ENCODE data around the gene TMEM40.

TMEM40 gene, protein sequence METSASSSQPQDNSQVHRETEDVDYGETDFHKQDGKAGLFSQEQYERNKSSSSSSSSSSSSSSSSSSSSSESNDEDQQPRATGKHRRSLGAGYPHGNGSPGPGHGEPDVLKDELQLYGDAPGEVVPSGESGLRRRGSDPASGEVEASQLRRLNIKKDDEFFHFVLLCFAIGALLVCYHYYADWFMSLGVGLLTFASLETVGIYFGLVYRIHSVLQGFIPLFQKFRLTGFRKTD

DNA sequence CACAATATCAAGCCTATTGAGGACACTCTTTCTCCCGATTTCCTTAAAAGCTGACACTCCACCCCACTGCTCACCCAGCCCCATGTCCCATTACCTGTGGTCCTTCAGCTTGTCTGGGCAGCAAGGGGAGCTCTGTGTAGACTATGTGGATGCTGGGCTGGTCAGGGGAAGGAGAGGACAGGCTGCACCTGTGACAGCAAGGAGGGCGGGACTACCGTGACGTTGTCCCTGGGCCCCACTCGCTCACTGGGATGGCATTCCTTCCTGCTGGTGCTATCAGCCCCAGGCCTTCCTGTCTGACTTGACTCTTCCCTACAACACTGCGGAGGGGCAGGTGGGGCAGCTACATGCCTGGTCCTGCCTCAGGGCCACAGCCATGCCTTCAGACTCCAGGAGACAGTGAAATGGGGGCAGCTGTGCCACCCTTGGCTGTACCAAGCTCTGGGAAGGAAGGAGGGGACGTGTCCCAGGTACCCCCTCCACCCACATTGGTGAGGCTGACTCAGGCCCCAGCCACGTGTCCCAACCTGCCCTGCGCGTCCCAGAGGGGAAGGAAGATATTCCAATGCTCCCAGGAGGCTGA lies at the start of gene TMEM40:
TSS of gene TMEM40 (minus strand) at position 163 of the 583 bp plus-strand sequence. CDS start 9,427 bp downstream, outside the sequence.
- Mint-ChIP-seq H3K36me3 (ENCODE audit: low read depth) (no peaks in the 10 kb centered on the region), H3K9me3 (no peaks in the 10 kb centered on the region), H3K4me3 (no peak within 1 kb of the TSS), H3K4me1 (peaks cover 15% of the 10 kb centered on the region), H3K27ac (no peak within 1 kb of the TSS), H3K27me3 (peaks cover 13% of the 10 kb centered on the region)
- no peak for ATAC-seq
- no peak for DNase-seq

DNA sequence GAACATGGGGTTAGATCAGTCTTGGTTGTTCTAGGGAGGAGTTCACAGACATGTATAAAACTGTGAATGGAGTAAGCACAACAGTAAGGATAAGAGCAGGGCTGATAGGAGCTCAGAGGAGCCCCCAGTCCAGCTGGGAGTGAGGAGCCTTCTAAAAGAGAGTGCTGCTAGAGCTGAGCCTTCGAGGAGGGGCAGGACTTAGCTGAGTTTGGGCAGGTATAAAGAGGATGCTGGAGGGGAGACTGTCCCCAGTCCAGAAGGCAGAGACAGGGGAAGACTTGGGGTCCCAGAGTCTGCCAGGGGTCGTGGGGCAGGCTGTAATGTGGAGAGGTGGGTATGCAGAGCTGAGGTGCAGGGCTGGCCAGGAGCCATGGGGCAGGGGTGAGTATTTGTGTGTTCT lies 49.5 kb upstream of the TMEM40 start:
- H3K27ac Mint-ChIP-seq, result no peak overlapping the region
- H3K9me3 Mint-ChIP-seq, result no peaks in the 10 kb centered on the region
- H3K27me3 Mint-ChIP-seq, result no peaks in the 10 kb centered on the region
- no peak overlapping the region for H3K4me3 Mint-ChIP-seq
- ATAC-seq, result no peak
- DNase-seq, result no peak
- H3K4me1 Mint-ChIP-seq, result peaks cover 9% of the 10 kb centered on the region
- no peaks in the 10 kb centered on the region for H3K36me3 Mint-ChIP-seq (ENCODE audit: low read depth)

DNA sequence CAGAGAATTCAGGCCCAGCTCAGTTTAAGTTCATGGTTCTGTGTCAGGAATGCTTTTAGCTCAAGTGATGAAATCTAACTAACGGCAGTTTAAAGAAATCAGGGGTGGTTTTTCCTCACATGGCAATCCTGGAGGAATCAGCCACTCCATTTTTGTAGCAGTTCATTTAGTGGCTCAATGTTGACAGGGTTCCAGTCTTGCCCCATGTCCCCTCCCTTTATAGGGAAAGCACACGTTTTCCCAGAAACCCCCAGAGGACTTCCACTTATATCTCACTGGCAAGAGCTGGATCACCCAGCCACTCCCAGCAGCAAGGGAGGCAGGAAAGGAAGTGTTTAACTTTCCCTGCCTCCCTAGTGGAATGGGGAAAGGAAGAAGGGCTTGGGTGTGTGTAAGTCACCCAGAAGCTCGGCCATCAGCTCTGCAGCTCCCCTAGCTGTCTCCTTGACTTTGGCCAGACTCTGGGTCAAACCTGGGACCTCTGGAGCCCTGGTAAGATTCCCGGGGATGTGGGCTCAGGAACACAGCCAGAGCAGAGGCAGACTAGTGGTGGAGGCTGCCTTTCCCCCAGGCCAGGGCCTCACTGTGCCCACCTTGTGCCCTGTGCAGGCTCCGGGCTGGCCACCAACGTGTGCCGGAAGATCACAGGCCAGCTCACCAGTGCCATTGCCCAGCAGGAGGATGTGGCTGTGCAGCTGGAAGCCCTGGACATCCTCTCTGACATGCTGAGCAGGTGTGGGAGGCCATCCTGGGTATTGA lies 48.7 kb upstream of the TMEM40 start:
- Mint-ChIP-seq H3K36me3 (ENCODE audit: low read depth) (no peaks in the 10 kb centered on the region), H3K4me3 (no peak overlapping the region), H3K27ac (no peak overlapping the region), H3K9me3 (no peaks in the 10 kb centered on the region), H3K27me3 (no peaks in the 10 kb centered on the region), H3K4me1 (peaks cover 9% of the 10 kb centered on the region)
- DNase-seq (no peak), ATAC-seq (no peak)

DNA sequence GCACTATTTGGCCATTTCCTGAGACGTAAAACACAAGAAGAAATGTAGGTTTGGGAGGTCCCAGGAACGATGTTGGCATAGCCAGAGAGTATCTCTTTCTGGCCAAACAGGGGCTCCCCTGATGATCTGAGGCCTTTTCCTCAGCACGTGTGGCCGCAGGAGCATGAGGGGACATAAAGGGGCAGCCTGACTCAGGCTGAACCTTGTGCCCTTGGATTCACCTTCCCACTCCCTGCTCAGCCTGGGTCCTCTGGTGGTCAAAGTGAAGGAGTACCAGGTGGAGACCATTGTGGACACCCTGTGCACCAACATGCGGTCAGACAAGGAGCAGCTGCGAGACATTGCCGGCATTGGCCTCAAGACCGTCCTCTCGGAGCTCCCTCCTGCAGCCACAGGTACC lies 48.0 kb upstream of the TMEM40 start:
- DNase-seq (no peak), ATAC-seq (no peak)
- Mint-ChIP-seq H3K36me3 (ENCODE audit: low read depth) (no peaks in the 10 kb centered on the region), H3K27ac (no peak overlapping the region), H3K27me3 (no peaks in the 10 kb centered on the region), H3K9me3 (no peaks in the 10 kb centered on the region), H3K4me3 (no peak overlapping the region), H3K4me1 (peaks cover 9% of the 10 kb centered on the region)

DNA sequence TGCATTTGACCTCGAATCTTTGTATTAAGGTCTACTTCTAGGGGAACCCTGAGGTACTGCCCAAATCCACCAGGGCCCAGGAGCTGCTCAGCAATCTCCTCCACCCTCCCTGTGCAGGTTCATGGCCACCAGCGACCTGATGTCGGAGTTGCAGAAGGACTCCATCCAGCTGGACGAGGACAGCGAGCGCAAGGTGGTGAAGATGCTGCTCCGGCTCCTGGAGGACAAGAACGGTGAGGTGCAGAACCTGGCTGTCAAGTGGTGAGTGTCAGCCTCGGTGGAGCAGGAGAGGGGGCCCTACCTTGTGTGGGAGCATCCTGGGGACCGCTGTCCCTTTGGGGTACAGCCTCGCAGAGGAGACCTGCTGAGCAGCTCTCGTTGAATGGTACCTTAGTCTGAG lies 44.3 kb upstream of the TMEM40 start:
- no peaks in the 10 kb centered on the region for H3K4me1 Mint-ChIP-seq
- no peak overlapping the region for H3K27ac Mint-ChIP-seq
- no peak for DNase-seq
- H3K36me3 Mint-ChIP-seq (ENCODE audit: low read depth), result no peaks in the 10 kb centered on the region
- H3K4me3 Mint-ChIP-seq, result no peak overlapping the region
- ATAC-seq, result no peak
- H3K27me3 Mint-ChIP-seq, result no peaks in the 10 kb centered on the region
- no peaks in the 10 kb centered on the region for H3K9me3 Mint-ChIP-seq

DNA sequence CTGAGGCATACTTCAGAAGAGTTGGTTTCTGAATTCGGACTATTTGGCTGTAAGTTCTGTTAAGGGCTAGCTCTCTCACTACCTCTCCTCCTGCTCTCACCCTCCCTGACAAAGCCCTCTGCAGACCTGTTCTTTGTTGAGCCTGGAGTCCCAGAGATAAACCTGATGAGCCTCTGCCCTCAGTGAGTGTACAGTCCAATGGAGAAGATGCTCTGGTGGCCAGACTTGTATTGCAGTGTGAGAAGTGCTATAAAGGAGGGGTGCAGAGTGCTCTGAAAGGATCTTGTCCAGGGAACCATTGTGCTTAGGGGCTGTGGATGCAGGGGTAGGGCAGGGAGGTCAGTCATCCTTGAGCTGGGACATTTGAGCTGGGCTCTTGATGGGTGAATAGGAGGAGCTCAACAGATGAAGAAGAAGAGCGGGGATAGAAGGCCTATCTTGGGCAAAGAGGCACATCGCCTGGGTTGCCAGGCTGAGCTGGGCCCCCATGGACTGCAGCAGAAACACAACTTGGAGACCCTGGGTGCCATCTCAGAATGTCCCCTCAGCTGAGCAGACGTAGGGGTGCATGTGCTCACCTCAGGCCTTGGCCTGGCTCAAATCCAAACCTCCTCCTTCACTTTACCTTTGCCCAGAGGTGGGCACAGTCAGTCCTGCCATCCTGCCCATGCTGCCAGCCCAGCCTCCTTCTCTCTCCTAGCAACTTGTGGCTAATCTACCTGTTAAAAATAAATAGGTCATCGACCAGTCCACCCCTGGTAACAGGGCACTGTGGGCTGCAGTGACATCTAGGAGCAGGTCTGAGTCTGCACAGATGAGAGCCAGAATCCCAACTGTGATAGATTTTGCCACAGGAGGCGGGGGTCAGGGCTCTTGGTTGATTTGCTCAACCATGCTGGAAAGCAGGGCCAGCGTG lies 40.7 kb upstream of the TMEM40 start:
- no peak for ATAC-seq
- H3K36me3 Mint-ChIP-seq (ENCODE audit: low read depth), result no peaks in the 10 kb centered on the region
- DNase-seq, result no peak
- no peak overlapping the region for H3K27ac Mint-ChIP-seq
- peaks cover 3% of the 10 kb centered on the region for H3K27me3 Mint-ChIP-seq
- H3K4me3 Mint-ChIP-seq, result no peak overlapping the region
- peaks cover 7% of the 10 kb centered on the region for H3K4me1 Mint-ChIP-seq
- no peaks in the 10 kb centered on the region for H3K9me3 Mint-ChIP-seq

DNA sequence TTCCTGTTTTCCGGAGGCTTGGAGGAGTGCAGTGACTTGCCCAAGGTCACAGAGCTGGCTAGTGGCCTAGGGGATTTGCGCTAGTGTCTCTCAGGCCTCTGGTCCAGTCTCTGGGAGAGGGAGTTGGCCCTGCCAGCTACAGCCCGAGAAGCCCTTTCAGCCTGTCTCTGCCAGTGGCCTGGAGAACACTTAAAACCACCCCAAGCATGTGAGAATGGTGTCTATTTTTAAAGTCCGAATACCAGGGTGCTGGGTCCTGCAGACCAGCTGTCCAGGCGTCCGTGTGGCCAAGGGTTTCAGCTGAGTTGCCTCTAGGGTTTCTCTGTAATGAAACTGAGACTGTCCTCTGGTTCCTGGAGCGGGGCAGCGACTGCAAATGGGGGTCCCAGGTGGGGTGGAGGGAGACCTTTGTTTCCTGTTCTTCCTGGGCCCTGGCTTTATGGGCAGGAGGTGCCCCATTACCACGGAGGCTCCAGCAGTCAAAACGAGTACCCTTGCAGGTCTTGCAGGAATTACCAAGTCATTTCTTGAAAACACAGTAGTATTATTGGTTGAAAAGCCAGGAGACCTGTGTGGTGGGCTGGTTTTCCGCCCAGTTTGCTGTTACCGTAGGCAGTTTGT lies 39.6 kb upstream of the TMEM40 start:
- ATAC-seq (no peak), DNase-seq (no peak)
- no peak overlapping the region for H3K4me3 Mint-ChIP-seq
- H3K36me3 Mint-ChIP-seq (ENCODE audit: low read depth), result no peaks in the 10 kb centered on the region
- H3K4me1 Mint-ChIP-seq, result peaks cover 7% of the 10 kb centered on the region
- H3K27ac Mint-ChIP-seq, result no peak overlapping the region
- H3K9me3 Mint-ChIP-seq, result no peaks in the 10 kb centered on the region
- H3K27me3 Mint-ChIP-seq, result peaks cover 3% of the 10 kb centered on the region

DNA sequence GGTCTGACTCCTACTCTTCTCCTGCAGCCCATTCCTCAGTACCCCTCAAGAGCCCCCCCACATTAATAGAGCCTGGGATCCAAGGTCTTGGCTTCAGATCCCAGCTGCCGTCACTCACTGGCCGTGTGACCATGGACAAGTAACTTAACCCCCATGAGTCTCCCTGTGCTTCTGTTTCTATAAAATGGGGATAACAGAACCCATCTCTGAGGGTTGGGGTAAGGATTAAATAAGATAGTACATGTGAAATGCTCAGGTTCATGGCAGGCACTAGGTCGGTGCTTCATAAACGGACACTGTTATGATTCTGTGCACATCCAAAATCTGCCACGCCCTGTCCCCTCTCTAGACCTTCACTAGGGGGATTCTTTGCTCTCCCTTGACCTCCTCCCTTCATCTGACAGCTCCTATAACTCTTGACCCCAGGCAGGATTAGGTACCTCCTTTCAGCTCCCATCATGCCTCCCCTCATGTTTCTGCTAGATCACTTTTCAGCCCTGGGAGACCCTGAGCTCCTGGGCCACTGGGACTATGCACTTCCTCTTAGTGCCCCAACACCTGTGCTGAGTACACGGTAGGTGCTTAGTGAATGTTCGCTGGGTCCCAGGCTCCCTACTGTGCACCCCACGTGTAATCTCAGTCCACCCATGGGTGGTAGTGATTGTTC lies 39.0 kb upstream of the TMEM40 start:
- no peak overlapping the region for H3K27ac Mint-ChIP-seq
- no peak overlapping the region for H3K4me3 Mint-ChIP-seq
- DNase-seq (no peak), ATAC-seq (no peak)
- peaks cover 7% of the 10 kb centered on the region for H3K4me1 Mint-ChIP-seq
- no peaks in the 10 kb centered on the region for H3K9me3 Mint-ChIP-seq
- no peaks in the 10 kb centered on the region for H3K36me3 Mint-ChIP-seq (ENCODE audit: low read depth)
- H3K27me3 Mint-ChIP-seq, result peaks cover 3% of the 10 kb centered on the region

DNA sequence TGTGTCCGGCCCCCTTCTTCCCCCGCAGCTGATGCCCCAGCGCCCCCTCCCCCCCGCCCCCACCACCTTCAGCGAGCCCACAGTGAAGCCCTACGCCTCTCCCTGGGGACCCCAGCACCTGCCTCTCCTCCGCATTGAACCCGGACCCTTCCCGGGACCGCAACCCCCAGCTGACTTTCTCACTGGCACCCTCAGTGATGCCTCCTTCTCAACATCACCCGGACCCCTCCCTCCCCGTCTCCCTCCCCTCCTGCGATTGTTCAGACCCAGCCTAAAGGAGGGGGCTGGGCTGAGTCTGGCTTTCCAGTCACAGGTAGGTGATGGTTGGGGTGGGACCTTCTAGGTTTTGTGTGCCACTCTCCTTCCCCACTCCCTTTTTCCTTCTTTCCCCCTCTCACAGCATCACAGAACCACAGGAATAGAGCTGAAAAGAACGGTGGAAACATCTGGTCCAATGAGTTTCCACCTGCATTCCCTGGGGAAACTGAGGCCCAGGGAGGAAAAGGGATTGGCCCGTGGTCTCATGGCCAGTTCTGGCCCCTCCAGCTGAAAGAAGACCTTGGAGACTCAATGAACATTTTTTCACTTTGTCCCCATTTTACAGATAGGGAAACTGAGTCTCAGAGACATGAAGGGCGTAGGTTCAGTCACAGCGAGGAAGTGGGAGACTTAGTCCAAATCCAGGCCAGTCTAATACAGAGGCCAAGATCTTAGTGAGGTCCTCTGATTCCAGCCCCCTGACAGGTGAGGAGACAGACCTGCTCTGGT lies 38.2 kb upstream of the TMEM40 start:
- Mint-ChIP-seq H3K27me3 (peaks cover 3% of the 10 kb centered on the region), H3K36me3 (ENCODE audit: low read depth) (no peaks in the 10 kb centered on the region), H3K9me3 (no peaks in the 10 kb centered on the region), H3K27ac (no peak overlapping the region), H3K4me3 (no peak overlapping the region), H3K4me1 (peaks cover 7% of the 10 kb centered on the region)
- DNase-seq (no peak), ATAC-seq (no peak)

DNA sequence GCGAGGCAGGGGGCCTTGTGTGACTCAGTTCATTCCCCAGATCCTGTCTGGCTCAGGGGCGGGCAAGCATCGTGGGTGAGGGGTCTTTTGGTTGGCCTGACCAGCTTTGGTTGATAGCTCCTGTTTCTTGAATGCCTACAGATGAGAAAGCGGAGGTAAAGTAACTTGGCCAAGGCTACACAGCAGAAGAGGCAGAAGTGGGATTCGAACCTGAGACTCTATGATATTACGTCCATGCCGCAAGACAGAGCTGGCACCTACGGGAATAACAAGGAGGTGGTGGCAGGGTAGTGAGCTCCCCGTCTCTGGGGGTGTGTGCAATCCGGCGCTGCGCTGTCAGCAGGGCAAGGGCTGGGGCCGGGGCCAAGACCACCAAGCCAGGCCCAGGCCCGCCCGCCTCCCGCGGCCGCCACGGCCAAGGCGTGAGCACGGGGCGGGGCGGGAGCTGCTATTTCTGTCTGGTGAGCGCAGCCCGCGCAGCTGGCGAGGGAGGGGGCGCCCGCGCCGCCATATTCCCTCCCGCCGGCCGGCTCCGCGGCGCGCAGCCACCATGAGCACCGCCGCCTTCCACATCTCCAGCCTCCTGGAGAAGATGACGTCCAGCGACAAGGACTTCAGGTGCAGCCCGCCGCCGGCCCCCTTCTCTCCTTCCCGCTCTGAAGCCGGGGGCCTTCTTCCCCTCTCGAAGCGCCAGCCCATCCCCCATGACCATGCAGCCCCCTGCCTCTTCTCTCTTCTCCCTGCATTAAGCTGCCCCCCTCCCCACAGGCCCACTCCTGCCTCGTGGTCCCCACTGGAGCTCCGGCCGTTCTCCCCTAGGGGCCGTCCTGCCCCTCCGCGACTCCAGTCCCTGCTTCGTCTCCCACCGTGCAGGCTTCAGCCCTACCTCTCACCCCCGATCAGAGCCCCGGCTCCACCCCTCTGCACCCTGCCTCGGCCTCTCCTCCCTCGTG lies 37.4 kb upstream of the TMEM40 start, which contains the start of gene CAND2:
TSS of gene CAND2 (plus strand) at position 510 of the 953 bp plus-strand sequence. CDS start at position 551, 41 bp downstream.
- peak within 1 kb of the TSS; percentile 14 for H3K27ac Mint-ChIP-seq

DNA sequence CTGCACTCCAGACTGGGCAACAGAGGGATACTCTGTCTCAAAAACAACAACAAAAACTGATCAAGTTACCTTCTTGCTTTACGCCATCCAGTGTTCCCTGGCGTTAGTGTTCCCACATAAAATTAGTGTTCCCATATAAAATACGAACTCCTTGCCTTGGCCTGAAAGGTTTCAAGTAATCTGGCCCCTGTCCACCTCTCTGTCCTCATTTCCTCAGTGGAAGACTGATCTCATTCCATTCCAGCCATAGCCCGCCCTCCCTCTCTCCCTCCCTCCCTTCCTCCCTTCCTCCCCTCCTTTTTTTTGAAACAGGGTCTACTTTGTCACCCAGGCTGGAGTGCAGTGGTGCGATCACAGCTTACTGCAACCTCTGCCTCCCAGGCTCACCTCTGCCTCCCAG lies 34.6 kb upstream of the TMEM40 start:
- H3K9me3 Mint-ChIP-seq, result no peaks in the 10 kb centered on the region

More for the DNA sequence above, 37.4 kb upstream of the TMEM40 start, which contains the start of gene CAND2:
- H3K9me3 Mint-ChIP-seq, result no peaks in the 10 kb centered on the region
- H3K27me3 Mint-ChIP-seq, result peaks cover 3% of the 10 kb centered on the region
- H3K4me1 Mint-ChIP-seq, result peaks cover 7% of the 10 kb centered on the region
- peak within 1 kb of the TSS; percentile 74 for H3K4me3 Mint-ChIP-seq
- peak; percentile 43 for DNase-seq
- no peaks in the 10 kb centered on the region for H3K36me3 Mint-ChIP-seq (ENCODE audit: low read depth)
- peak; percentile 73 for ATAC-seq

DNA sequence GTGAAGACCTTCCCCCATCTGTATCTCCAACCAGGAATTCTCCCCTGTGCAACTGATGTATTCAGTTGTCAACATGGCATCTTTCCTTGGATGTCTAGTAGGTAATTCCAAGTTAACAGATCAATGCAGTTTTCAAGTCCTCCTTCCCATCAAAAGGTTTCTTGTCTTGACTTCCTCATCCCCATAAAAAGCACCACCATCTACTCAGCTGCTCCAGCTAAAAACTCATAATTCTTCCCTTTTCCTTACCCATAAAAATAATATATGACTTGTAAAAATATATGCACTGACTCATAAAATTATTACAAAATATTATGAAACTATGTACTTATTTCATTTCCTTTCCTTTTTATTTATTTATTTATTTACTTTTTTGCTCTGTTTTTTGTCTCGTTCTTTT lies 32.4 kb upstream of the TMEM40 start:
- Mint-ChIP-seq H3K4me3 (no peak overlapping the region), H3K27me3 (peaks cover 5% of the 10 kb centered on the region), H3K4me1 (peaks cover 7% of the 10 kb centered on the region), H3K27ac (no peak overlapping the region), H3K36me3 (ENCODE audit: low read depth) (no peaks in the 10 kb centered on the region), H3K9me3 (no peaks in the 10 kb centered on the region)
- ATAC-seq (no peak), DNase-seq (no peak)

More for the DNA sequence above, 34.6 kb upstream of the TMEM40 start:
- Mint-ChIP-seq H3K27ac (no peak overlapping the region), H3K4me1 (peaks cover 7% of the 10 kb centered on the region), H3K27me3 (peaks cover 5% of the 10 kb centered on the region), H3K4me3 (no peak overlapping the region), H3K36me3 (ENCODE audit: low read depth) (no peaks in the 10 kb centered on the region)
- ATAC-seq, result no peak
- no peak for DNase-seq

Data from activated naive CD8-positive, alpha-beta T cell treated with anti-CD3 and anti-CD28 coated beads, Interleukin-2, amount 50 U/mL, for 24 hours (primary cell).